NCI-H1694 treated with DMSO at 0.1 percent for 48 hours (cell line): ENCODE results near the gene PCBP2.
A peak's percentile ranks its signal among the peaks of the same experiment; 100 is the strongest.
"Not testable (repeated sequence)": the region's sequence is repeated elsewhere in the genome, so short reads cannot be mapped to it uniquely, and the experiment has no call there.

Experiments used
- DNase-seq: peaks from one replicate; lab custom pipeline; 2025; lab: John Stamatoyannopoulos, UW

PCBP2 gene

DNA sequence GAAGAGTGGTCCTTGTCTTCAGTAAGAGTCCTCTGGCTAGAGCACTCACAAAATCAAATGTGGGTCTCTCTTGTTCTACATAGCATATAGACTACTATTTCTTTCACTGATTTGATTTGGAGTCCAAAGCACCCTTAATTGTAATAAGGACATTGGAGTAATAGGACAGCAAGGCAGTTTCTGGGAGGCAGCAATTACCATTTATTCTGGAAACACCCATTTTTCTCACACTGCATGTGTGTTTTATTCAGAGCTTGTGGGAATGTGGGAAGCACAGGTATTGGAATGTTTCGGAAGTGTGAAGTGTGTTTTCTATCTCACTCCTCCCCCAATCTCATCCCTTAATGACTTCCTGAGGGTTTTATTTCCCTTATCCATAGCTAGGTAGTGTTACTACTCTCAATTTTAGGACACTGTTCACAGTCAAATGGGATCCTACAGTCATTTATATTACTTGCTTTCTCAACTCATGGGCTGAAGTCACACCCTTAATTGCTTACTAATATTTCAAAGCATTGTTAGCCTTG is 20.2 kb downstream of the PCBP2 start:
- DNase-seq, result no peak

DNA sequence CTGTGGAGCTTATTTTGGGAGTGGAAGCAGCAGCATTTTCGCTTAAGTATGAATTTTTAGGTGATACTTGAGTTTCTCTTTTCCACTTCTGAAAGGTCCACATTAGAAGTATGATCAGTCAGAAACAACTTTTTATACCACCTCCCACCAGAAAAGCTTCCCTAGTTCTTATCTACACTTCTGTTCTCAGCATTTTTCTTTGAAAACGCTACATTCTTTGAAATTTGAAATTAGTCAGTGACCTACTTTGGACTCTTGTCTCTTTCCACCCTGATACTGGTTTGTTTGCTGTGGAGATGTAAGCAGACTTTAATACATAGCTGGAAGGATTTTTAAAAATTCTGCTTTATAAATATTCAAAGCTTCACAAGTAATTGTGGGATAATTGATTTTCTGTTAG is 22.2 kb downstream of the PCBP2 start:
- no peak for DNase-seq

DNA sequence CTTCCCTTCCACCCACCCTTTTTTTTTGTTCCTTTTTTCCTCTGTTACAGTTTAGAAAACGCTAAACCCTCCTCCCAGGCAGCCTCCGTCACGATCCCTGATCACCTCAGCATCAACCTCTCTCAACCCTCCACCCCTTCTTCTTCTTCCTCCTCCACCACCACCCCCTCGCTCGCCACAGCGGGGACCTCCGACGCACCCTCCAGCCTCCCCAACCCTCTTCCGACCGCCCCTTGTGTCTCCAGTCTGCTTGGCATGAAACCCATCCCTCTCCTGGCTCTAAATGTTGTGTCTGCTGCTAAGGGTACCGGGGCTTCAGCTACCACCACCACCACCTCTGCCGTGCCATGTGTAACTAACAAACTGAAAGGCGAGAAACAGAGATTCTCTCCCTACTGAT is 22.9 kb downstream of the PCBP2 start:
- DNase-seq, result no peak

DNA sequence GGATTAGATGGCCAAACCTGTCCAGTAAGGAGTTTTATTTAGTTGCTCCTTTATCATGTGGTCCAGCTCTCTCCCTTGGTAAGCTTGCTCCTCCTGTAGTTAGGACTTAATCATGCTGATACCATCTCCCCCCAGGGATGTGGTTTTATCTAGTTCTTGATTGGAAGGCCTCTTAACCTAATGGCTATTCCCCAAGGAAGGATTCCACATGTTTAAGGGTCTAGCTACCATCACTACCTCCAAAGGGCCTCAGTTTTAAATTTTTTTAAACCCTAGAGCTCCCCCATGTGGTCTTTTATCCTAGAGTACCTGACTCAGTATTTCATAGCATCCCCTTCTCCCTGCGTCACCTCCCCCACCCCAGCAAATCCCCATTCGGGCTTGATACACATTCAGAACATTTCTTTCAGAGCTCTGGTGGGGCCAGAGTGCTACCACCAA is 24.9 kb downstream of the PCBP2 start:
- peak; percentile 19 for DNase-seq

DNA sequence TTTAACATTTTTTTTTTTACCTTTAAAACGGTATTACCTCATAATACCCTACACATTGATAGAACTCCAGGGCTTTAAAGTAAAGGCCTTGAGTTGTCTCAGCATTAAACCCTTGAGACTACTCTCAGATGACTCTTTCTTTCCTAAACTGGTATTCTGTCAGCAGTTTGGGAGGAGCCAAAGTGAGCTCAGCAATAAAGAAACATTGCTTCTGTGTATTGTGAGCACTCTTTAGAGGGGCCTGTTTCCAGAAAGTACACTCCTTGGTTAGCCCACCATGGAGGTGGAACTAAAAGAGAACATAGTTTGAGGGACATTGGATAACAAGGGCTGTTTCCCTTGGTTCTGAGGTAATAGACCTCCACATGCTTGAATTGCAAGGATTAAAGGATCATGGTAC is 27.0 kb downstream of the PCBP2 start:
- no peak for DNase-seq

DNA sequence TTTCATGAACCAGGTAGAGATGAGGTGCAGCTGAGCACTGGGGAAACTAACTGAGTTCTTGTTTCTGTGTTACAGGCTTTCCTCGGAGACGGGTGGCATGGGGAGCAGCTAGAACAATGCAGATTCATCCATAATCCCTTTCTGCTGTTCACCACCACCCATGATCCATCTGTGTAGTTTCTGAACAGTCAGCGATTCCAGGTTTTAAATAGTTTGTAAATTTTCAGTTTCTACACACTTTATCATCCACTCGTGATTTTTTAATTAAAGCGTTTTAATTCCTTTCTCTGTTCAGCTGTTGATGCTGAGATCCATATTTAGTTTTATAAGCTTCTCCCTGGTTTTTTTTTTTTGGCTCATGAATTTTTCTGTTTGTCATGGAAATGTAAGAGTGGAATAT is 27.4 kb downstream of the PCBP2 start:
- no peak for DNase-seq

DNA sequence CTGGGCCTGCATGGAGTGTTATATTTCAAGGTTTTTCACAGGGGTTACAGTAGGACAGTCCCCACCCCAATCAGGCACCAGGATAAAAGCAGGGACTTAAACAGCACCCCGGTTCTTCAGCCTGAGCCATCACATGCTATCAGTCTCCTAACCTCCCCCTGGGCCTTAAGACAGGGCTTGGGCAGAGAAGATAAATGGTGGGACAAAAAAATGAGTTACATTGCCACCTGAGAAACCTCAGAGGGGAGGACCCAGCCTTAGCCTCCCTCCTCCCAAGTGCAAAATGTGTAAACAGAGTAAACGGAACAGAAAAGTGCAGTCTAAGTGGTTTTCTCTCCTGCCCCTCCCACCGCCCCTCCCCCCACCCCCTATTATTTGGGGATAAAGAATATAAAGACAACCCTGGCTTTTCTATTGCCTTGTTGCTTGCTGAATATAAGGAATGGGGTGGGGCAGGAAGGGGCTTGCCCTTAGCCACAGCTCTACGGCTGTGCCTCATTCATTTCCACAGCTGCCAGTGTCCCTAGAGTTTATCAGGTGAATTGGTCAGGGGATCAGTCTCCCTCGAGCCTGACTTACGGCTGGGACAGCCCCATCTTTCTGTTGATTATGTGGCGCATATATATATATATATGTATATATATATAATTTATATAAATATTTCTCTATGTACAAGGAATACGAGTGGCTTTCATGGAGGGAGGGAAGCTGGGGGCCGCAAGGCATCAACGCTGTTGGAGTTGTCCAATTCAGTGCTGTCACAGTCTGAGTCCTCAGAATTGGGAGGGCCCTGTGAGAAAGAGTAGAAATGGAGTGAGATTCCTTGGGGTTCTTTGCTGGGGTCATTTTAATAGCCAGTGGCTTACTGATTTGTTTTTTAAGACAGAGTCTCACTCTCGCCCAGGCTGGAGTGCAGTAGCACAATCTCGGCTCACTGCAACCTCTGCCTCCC is 28.9 kb downstream of the PCBP2 start:
- no peak for DNase-seq

DNA sequence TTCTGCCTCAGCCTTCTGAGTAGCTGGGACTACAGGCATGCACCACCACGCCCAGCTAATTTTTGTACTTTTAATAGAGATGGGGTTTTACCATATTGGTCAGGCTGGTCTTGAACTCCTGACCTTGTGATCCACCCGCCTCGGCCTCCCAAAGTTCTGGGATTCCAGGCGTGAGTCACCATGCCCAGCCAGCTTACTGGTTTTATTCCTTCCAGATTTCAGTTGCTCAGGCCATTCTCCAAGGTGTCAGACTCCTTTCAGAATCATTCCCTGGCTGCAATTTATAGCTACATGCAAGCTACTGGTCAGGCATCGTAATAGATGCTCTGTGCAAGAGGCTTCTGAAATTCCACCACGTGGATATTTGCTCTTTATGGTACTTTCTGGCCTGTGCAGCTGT is 29.6 kb downstream of the PCBP2 start:
- not testable (repeated sequence) for DNase-seq

DNA sequence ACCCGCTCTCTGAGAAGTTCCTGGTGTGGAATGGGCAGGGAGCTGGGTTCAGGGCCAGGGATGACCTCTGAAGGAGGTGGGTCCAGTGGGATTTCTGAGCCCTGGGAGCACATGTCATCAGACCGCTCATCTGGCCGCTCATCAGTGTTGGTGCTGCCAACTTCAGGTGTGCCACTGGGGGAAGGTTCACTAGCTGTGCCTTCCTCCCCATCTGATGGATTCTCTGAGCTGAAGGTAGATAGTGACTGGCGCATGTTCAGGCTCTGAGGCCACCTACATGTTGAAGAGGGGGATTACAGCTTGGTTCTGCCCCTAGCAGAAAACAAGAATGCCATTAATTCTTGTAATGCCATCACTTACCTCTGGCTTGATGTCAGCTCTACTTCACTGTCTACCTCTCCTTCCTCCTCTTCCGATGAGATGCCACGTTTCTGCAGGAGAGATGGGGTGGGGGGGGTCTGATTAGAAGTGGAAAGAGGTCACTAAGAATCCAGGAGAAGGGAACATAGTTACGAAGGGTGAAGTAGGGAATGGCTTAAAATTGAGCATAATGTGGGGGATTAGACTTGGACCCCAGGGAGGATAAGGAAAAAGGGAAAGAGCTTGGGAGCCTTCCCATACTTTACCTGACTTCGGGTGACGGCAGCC is 30.2 kb downstream of the PCBP2 start:
- no peak for DNase-seq

DNA sequence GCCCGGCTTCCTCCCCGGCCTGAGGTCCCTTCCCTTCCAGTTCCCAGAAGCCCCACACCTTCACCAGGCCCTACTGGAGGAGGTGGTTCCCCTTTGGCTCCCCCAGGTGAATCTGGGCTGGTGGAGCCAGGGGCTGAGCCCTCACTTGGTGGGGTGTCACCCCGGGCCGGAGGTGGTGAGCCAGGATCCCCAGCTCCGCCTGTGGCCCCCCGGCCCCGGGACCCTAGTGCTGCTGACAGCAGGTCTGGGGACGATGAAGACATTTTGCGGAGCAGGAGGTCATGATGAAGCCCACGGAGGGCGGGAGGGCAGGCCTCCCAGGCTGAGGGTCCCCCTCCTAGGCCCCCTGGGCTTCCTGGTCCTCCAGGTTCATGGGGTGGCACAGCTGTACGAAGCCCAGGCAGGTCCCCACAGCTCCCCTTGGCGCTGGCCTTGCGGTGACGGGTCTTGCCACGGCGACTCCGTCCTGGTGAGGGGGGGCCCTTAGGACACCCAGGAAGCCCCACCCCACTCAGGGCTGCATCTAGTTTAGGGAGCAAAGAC is 30.8 kb downstream of the PCBP2 start:
- DNase-seq, result no peak

DNA sequence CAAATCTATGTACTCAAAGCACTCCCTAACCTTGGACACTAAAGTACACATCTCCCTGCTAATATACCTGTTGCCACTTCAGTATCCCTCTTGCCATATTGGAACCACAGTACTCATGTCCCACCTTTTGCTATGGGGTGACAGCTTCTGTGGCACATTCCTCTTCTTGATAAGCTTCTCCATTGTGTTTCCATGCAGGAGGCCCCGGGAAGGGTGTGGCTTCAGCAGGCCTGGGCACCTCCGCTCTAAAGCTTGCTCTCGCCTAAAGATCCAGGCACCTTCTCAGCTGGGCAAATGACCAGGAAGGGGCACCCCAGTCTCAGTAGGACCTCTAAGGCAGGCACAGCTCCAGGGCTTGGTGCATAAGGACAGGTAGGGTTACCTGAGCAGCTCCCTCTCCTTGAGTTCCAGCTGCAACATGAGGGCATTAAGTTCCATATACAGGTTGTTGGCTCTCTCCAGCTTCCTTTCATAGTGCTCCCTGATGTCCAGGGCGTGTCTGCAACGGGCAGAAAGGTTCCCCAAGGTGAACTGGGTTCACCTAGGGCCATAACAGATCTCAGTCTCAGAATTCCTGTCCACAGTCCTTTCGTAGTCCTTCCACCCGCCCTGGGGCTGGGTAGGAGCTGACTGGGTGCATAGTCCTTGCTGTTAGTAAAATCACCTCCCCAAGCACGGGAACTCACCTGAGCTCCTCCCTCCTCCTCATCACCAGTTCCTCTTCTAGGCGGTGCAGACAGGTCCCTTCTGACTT is 31.5 kb downstream of the PCBP2 start:
- no peak for DNase-seq

DNA sequence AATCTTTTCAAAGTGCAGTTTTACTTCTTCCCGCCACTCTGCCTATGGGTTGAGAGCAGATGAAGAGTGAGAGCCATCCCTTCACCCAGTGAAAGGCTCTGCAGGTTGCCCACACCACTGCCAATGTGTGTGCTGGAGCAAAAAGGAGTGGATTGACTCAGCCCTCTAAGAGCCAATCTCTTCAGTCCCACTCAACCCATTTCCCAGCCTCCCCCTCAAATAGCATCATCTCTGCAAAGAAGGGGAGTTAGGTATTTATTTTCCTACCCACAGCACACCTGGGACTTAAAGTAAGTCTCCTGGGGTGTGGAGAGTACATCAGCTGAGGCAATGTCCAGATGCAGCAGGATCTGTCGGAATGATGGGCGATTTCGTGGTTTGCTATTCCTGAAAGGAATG is 32.1 kb downstream of the PCBP2 start:
- no peak for DNase-seq

DNA sequence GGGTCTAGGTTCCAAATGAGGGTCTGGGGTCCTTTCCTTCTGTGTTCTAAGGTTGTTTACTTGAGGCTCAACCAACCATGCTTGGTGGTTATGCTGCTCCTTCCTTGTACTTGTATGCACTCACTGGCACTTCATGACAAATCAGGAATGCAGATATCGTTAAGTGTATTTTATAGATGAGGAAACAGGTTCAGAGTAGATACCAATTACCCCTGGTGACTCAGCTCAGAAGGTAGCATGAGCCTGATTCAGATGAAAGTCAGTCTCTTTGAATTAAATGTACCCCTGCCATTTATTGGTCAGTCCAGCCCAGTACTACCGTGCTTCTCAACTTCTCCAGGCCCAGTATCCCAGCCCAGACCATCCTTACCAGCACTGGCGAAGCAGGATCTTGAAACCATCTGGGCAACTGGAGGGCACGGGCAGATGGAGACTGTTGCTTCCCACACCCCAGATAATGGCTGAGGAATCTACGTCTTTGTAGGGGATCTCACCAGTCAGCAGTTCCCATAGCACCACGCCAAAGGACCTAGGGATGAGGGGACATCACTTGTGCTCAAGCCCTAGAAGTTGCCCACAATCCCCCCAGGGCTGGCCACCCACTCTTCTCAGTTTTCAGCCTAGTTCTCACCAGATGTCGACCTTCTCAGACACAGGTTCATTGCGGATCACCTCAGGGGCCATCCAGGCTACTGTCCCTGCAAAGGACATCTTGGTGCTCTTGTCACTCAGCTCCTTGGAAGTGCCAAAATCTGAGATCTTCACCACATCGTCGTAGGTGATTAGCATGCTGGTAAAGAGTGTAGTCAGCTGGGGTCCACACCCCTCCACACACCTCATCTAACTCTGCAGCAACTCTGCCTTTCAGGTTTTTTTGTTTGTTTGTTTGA is 33.0 kb downstream of the PCBP2 start:
- no peak for DNase-seq

DNA sequence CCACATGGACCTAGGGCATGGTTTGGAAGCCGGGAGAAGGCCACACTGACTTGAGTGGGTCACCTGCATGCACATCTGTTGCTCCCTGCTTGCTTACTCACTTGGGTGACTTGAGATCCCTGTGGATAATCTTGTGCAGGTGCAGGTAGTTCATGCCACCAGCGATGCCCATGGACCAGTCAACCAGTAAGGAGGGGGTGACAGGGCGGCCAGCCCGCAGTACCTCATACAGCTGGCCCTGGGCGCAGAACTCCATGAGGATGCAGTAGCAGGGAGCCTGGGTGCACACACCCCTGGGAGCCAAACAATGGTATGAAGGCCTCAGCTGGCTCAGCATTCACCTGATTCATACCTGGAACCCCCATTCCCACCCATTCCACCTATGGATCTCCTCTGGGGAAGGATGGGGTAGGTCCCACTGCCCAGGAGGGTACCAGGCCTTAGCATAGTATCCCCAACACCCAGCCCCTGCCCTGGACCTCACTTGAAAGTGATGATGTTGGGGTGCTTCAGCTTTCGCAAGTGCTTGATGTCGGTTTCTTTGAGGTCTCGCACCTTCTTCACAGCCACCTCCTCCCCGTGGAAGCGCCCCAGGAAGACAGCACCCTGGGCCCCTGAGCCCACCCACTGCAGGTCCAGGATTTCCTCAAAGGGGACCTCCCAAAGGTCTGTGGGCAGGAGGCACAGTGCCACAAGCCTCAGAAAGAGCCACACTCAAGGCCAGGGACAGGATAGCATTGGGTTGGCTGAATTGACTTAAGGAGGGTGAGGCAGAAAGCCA is 34.2 kb downstream of the PCBP2 start:
- DNase-seq, result no peak

DNA sequence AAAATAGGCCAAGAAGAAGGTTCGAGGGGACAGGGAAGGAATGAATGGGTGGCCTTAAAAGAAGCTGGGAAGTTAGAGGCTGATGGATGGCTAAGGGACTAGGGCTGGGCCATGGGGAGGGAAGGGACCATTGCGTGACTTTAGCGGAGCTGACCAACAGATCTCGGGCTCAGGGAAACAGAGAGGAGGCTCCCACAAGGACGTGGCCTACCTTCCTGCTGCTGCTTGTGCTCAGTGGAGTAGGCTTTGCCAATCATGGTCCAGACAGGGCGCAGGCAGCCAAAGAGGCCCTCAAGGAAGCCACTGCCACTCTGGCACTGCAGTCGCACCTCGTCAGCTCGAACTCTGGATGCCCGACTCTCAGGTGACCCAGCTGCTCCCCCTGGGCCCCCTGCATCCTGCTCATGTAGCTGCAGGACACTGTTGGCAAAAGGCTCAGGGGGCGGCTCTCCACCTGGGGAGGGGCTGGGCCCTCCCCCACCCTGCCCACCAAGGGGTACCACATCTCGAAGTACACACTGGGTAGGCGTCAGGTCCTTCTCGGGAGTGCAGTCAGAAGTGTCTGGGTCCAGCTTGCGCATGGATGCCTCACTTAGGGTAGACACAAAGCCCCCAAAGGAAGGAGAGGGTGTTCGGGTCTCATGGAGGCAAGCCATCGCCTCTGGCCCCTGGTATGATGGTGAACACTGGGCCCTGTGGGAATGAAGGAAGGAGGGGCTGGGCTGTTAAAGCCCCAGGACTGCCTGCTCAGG is 35.0 kb downstream of the PCBP2 start:
- no peak for DNase-seq

DNA sequence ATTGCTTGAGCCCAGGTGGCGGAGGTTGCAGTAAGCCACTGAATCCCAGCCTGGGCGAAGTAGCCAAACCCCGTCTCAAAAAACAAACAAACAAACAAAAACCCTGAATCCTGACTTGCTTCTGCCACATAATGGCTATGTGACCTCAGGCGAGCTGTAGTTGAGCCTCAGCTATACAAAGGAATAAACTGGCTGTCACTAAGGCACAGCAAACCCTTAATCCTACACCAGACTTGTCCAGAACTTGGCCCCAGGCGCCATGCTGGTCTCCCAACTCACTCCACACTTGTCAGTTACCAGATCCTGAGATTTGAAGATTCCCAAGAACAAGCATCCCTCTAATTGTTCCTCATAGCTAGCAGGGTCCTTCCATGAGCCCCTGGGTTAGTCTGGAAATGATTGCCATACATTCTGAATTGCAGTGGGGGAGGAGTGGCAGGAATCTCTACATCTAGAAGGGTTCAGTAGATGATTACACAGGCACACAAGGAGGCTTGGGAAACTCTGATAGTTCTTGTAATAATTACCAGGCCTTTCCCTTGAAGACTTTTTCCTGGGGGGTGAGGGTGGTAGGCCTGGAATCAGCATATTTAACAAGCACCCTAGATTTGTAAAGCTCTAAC is 37.5 kb downstream of the PCBP2 start:
- no peak for DNase-seq

DNA sequence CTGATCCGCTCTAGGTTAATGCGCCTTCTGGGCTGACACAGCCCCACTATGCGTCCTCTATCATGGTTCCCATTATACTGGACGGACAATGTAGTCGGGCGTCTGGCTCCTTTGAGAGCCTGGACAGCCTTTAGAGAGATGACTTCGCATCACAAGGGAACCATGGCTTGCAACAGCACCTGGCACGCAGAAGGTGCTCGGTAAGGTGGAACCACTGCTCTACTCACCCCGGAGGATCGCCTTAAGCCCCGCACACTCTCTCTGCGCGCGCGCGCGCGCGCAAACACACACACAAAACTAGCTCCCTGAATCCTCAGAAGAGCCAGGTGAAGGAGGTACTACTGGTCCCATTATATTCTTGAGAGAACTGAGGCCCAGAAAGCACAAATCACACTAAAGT is 40.3 kb downstream of the PCBP2 start:
- no peak for DNase-seq

DNA sequence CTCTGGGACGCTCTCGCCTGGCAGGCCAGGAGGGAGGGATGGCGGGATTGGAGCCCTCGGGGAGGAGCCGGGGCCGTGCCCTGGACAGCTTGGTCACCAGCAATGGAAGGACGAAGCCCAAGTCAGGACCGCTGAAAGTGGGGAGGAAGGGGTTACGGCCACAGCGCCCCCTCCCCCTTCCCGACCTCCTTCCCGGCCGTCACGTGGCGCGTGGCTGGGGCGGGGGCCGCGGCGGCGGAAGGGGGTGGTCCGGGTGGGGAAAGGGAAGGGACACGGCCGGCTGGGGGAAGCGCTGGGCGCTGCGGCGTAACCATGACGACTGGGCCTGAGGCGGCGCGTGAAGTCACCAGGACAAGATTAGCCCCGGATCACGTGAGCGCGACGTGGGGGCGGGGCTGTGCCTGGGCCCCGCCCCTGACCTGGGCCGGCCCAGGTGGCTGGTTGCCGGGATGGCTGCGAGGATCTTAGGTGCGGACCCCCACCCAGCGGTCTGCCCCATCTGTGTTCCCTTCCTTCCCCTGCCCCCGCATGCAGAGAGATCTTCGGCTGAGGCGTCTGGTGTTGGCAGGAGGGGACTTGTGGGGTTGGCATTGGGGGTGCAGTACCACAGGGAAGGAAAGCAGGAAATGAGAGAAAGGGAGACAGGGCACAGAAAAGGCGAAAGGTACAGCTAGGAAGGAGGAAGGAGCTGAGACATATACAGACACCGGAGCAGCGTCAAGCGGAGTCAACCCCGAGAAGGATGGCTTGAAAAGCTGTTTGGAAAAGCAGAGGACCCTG is 41.1 kb downstream of the PCBP2 start:
- DNase-seq, result peak; percentile 36
